ENCODE results near the gene SERP2.

- no peak for TF ChIP-seq CTCF (IDR thresholded peaks at IDR 0.05)
- TF ChIP-seq EZH2 (IDR thresholded peaks at IDR 0.05; ENCODE audit: borderline replicate concordance, insufficient read depth, low read depth, low read length, poor library complexity, severe bottlenecking), result no peak
Measured at GRCh38 chr13:44368599-44369368, 4.8 kb upstream of the SERP2 start.

Data from B cell (primary cell).